ENCODE data around the gene PRAMEF27.
"Not testable (repeated sequence)": the region's sequence is repeated elsewhere in the genome, so short reads cannot be mapped to it uniquely, and the experiment has no call there.

The PRAMEF27 gene

GRCh38 chr1:13056475-13056874 is at the start of gene PRAMEF27:
Gene PRAMEF27 (minus strand): TSS chr1:13056575. CDS start chr1:13053659, 2,916 bp downstream.
- not testable (repeated sequence) for H3K4me3 ChIP-seq (ENCODE audit: low read depth, low read length); DNase-seq (ENCODE audit: low read depth)

DNA sequence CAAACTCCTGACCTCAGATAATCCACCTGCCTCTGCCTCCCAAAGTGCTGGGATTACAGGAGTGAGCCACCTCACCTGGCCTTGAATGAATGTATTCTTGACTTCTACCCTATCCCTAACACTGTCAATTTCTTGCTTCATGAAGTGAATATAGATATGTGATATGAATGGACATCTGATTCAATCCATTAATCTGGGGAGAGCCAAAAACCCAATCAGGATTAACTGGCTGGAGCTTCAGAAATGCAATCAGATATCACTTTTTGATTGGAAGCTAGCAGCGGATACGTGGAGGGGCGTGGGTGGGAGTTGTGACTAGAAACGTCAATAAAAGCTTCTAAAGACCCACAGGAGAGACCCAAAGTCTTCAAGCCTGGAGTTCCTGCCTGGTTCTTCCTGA is 14.1 kb upstream of the PRAMEF27 start, which contains the start of gene PRAMEF25:
Gene PRAMEF25, plus strand, starts transcription at position 301 of the 400 bp plus-strand sequence. CDS start 2,920 bp downstream, outside the sequence.
- H3K4me3 ChIP-seq (ENCODE audit: low read depth, low read length); DNase-seq (ENCODE audit: low read depth): not testable (repeated sequence)

- not testable (repeated sequence) for DNase-seq (ENCODE audit: low read depth)
Measured at GRCh38 chr1:13019846-13020245, 36.5 kb downstream of the PRAMEF27 start.

DNA sequence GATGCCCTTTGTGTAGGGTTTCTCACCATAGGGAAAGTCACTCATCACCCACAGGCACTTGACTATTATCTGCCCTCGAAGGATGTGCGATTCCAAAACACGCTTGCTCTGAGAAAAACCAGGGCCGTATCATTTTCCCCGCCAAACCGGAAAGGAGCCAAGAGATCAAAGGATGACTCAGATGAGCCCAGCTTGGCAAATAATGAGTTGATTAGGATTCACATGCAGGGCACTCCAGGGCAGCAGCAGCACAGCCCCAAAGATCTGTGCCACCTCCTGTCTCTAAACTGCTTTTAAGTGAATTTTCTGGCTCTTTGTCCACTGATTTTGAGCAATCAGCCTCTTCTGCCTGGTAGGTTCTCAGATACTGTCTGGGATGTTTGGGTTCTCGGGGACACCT is 44.4 kb downstream of the PRAMEF27 start:
- DNase-seq (ENCODE audit: low read depth); H3K4me3 ChIP-seq (ENCODE audit: low read depth, low read length): not testable (repeated sequence)

More at GRCh38 chr1:13019846-13020245, 36.5 kb downstream of the PRAMEF27 start:
- not testable (repeated sequence) for H3K4me3 ChIP-seq (ENCODE audit: low read depth, low read length)

GRCh38 chr1:13009348-13009747 is 47.0 kb downstream of the PRAMEF27 start:
- H3K4me3 ChIP-seq (ENCODE audit: low read depth, low read length), result not testable (repeated sequence)

GRCh38 chr1:13005732-13006131 is 50.6 kb downstream of the PRAMEF27 start:
- not testable (repeated sequence) for H3K4me3 ChIP-seq (ENCODE audit: low read depth, low read length); DNase-seq (ENCODE audit: low read depth)

More at GRCh38 chr1:13009348-13009747, 47.0 kb downstream of the PRAMEF27 start:
- not testable (repeated sequence) for DNase-seq (ENCODE audit: low read depth)

All from GM12865 (cell line).